K562 (cell line): ENCODE measurements around the gene TRNP1. TPM values are rescaled to one million over a fixed set of nuclear protein-coding genes. Genes with fewer than 3 reads are reported as not detected.

ENCODE experiments used
- ARID4B ChIP-seq: sonication (generic); formaldehyde crosslinking; IDR thresholded peaks from 2 replicates; pipeline ENCODE4 v1.8.0; 2022; ENCODE audit warnings: mild to moderate bottlenecking, missing genetic modification reagents
- HMG20A ChIP-seq: fragments of 450-650 bp; formaldehyde crosslinking; conservative IDR thresholded peaks from 2 replicates; pipeline ENCODE4 v1.4.0; 2020; ENCODE audit warnings: mild to moderate bottlenecking, mixed read lengths
- IRF9 ChIP-seq: fragments of 450-650 bp; IDR thresholded peaks from 2 replicates; pipeline ENCODE4 v1.6.1; 2016; ENCODE audit warnings: missing biosample characterization, missing genetic modification characterization
- KAT2B ChIP-seq: IDR thresholded peaks from one replicate; pipeline ENCODE4 v1.6.1; 2012; ENCODE audit warnings: low read depth, mild to moderate bottlenecking, control low read depth, inconsistent platforms, low read length, moderate library complexity
- KAT8 ChIP-seq: fragments of 450-650 bp; IDR thresholded peaks from 2 replicates; pipeline ENCODE4 v1.6.1; 2016; ENCODE audit warnings: low read depth, mild to moderate bottlenecking
- KDM1A ChIP-seq, 2 experiments: fragments of 450-650 bp; IDR thresholded peaks; 2 replicates each; pipeline ENCODE4 v1.6.1; 2016; ENCODE audit warnings: mild to moderate bottlenecking in 2 of 2
- NBN ChIP-seq: fragments of 450-650 bp; IDR thresholded peaks from 2 replicates; pipeline ENCODE4 v1.6.1; 2016; ENCODE audit warnings: low read depth, mild to moderate bottlenecking
- PPARD ChIP-seq: fragments of 250-450 bp; sonication (Bioruptor Pico); IDR thresholded peaks from 2 replicates; pipeline ENCODE4 v1.8.0; 2022; ENCODE audit warnings: inconsistent platforms, mild to moderate bottlenecking, moderate library complexity
- YBX1 ChIP-seq: fragments of 450-650 bp; IDR thresholded peaks from 2 replicates; pipeline ENCODE4 v1.7.1; 2016; ENCODE audit warnings: mild to moderate bottlenecking
- ZNF3 ChIP-seq: fragments of 250-450 bp; sonication (Bioruptor Pico); IDR thresholded peaks from 2 replicates; pipeline ENCODE4 v1.5.0; 2021; ENCODE audit warnings: mild to moderate bottlenecking, moderate library complexity
- polyA plus RNA-seq, 8 experiments: library from polyadenylated mRNA; depleted of rRNA in 4 of 8; stranded (reverse) in 5 of 8; unstranded in 3 of 8; fragments of >200 nt; fragmentation: Nextera tagmentation in 2 of 8; fragmentation: Illumina TruSeq in 1 of 8; extraction: Ambion mirVana in 2 of 8; extraction: Trizol in 1 of 8; gene quantifications; 2 replicates each; pipeline versions ENCODE4 v1.2.1 to v1.2.3, GENCODE V29; 2011 to 2014; ENCODE audit warnings: inconsistent platforms in 1 of 8, missing spikeins in 1 of 8
- total RNA-seq, 7 experiments: library from RNA; depleted of rRNA in 6 of 7; stranded (reverse); fragments of >200 nt in 6 of 7; fragmentation: Illumina TruSeq in 2 of 7; extraction: Trizol in 2 of 7; gene quantifications; 2 replicates each; pipeline versions ENCODE4 v1.2.1 to v1.2.3, GENCODE V29; 2011 to 2021; ENCODE audit warnings: low replicate concordance in 1 of 7
- TF ChIP-seq, protein P1 (sequence below), 2 experiments: fragments of 450-650 bp; IDR thresholded peaks; 2 replicates each; pipeline ENCODE4 v1.6.1; 2016; ENCODE audit warnings: mild to moderate bottlenecking in 2 of 2, borderline replicate concordance in 1 of 2, low read depth in 1 of 2, moderate library complexity in 1 of 2
- TF ChIP-seq, protein P2 (sequence below), 2 experiments: fragments of 450-650 bp in 1 of 2; sonication (generic) in 1 of 2; formaldehyde crosslinking; conservative IDR thresholded peaks; 2 replicates each; pipeline versions ENCODE4 v1.4.0 to v1.8.1; 2020 to 2022; ENCODE audit warnings: mild to moderate bottlenecking in 1 of 2, missing genetic modification reagents in 1 of 2

TRNP1 gene
- total and polyA plus RNA-seq, 9 of the 15 experiments (the other 6 are each of a cell fraction or from before 2014, with no cell fraction given): 0.03 to 1.3 (median 0.95) TPM

GRCh38 chr1:27029517-27029916 lies 36.0 kb downstream of the TRNP1 start (continued):
- TF ChIP-seq, protein P1, sequence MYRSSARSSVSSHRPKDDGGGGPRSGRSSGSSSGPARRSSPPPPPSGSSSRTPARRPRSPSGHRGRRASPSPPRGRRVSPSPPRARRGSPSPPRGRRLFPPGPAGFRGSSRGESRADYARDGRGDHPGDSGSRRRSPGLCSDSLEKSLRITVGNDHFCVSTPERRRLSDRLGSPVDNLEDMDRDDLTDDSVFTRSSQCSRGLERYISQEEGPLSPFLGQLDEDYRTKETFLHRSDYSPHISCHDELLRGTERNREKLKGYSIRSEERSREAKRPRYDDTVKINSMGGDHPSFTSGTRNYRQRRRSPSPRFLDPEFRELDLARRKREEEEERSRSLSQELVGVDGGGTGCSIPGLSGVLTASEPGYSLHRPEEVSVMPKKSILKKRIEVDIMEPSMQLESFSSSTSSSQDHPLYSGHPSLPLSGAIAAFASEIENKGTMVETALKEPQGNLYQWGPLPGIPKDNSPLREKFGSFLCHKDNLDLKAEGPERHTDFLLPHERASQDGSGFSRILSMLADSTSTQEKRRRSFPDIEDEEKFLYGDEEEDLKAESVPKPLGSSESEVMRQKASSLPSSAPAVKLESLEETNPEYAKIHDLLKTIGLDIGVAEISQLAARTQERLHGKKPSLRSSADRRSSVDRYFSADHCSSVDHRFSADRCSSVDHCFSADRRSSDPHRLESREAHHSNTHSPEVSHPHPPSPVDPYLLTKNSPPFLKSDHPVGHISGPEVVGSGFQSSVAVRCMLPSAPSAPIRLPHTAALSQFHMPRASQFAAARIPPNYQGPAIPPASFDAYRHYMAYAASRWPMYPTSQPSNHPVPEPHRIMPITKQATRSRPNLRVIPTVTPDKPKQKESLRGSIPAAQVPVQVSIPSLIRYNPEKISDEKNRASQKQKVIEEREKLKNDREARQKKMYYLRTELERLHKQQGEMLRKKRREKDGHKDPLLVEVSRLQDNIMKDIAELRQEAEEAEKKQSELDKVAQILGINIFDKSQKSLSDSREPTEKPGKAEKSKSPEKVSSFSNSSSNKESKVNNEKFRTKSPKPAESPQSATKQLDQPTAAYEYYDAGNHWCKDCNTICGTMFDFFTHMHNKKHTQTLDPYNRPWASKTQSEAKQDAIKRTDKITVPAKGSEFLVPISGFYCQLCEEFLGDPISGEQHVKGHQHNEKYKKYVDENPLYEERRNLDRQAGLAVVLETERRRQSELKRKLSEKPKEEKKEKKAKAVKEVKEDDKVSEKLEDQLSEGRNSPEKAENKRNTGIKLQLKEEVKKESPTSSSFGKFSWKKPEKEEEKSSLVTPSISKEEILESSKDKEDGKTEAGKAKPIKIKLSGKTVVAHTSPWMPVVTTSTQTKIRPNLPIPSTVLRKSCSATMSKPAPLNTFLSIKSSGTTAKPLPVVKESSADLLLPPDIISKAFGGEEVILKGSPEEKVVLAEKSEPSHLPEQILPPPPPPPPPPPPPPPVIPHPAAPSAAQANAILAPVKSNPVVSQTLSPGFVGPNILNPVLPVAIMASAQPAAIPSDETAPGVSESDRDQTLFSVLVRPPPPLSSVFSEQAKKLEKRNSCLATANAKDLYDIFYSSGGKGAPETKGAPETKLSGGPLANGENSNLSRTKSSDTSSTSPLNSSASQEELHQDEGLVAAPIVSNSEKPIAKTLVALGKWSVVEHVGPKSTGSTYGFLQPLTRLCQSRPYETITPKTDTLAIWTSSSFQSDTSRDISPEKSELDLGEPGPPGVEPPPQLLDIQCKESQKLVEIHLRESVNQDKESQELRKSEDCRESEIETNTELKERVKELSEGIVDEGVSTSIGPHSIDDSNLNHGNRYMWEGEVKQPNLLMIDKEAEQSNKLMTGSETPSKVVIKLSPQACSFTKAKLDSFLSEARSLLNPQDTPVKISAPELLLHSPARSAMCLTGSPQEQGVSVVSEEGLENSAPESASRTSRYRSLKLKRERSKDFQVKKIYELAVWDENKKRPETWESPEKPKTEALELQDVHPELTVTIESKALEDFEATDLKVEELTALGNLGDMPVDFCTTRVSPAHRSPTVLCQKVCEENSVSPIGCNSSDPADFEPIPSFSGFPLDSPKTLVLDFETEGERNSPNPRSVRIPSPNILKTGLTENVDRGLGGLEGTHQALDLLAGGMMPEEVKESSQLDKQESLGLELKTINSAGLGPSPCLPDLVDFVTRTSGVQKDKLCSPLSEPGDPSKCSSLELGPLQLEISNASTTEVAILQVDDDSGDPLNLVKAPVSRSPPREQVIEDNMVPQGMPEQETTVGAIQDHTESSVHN (IDR thresholded peaks at IDR 0.05; ENCODE audit: borderline replicate concordance in 1 of 2, low read depth in 1 of 2): no peak
- TF ChIP-seq ZNF3 (CRISPR knock-in tag) (no peak), PPARD (CRISPR knock-in tag) (no peak), NBN (no peak), ARID4B (CRISPR knock-in tag) (no peak), KAT8 (no peak), KAT2B (no peak), IRF9 (tag) (no peak), HMG20A (CRISPR knock-in tag) (no peak), YBX1 (no peak), KDM1A (IDR thresholded peaks at IDR 0.05) (peak; percentile 77 to 91; a peak in 3 of 4 replicates)
- TF ChIP-seq, protein P2, sequence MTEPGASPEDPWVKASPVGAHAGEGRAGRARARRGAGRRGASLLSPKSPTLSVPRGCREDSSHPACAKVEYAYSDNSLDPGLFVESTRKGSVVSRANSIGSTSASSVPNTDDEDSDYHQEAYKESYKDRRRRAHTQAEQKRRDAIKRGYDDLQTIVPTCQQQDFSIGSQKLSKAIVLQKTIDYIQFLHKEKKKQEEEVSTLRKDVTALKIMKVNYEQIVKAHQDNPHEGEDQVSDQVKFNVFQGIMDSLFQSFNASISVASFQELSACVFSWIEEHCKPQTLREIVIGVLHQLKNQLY (CRISPR knock-in tag; conservative IDR thresholded peaks at IDR 0.05): no peak
